SK-N-MC (cell line): ENCODE measurements around the gene ZNF534.
A peak's percentile ranks its signal among the peaks of the same experiment; 100 is the strongest.
"Not testable (repeated sequence)": the region's sequence is repeated elsewhere in the genome, so short reads cannot be mapped to it uniquely, and the experiment has no call there.

ENCODE experiments used
- DNase-seq: peaks from one replicate; pipeline ENCODE4 v3.0.0-alpha.2; 2011; ENCODE audit warnings: low read depth, low spot score
- H3K27ac ChIP-seq: fragments of 200-600 bp; sonication (generic); 2 replicates; pipeline ENCODE4 v1.5.1; 2016; ENCODE audit warnings: mixed run types
- H3K36me3 ChIP-seq: fragments of 200-600 bp; sonication (generic); 2 replicates; pipeline ENCODE4 v1.6.1; 2017; ENCODE audit warnings: antibody characterized with exemption, low read length, mixed read lengths; ENCODE audit not compliant: insufficient read depth
- H3K4me3 ChIP-seq: fragments of 200-600 bp; sonication (generic); 2 replicates; pipeline ENCODE4 v1.5.1; 2016
- H3K9ac ChIP-seq: fragments of 200-600 bp; sonication (generic); 2 replicates; pipeline ENCODE4 v1.8.0; 2017; ENCODE audit warnings: mixed run types, mixed read lengths; ENCODE audit not compliant: insufficient read length
- H3K9me3 ChIP-seq: fragments of 200-600 bp; sonication (generic); 2 replicates; pipeline ENCODE4 v1.6.1; 2017; ENCODE audit warnings: low read depth, mild to moderate bottlenecking, antibody characterized with exemption, low read length, moderate library complexity, mixed read lengths
- EZH2 ChIP-seq: fragments of 200-600 bp; sonication (generic); IDR thresholded peaks from one replicate; pipeline ENCODE4 v1.6.1; 2017; ENCODE audit warnings: antibody characterized with exemption
- FOXP2 ChIP-seq: optimal IDR thresholded peaks from 2 replicates; pipeline ENCODE3; 2011; ENCODE audit warnings: mild to moderate bottlenecking, moderate library complexity; ENCODE audit not compliant: insufficient read depth; ENCODE audit errors: extremely low read length, control extremely low read depth
- POLR2AphosphoS5 ChIP-seq: IDR thresholded peaks from 2 replicates; pipeline ENCODE4 v1.6.1; 2012; ENCODE audit warnings: mild to moderate bottlenecking, low read depth, low read length, borderline replicate concordance

ZNF534 gene

GRCh38 chr19:52453324-52454094 lies 24.6 kb downstream of the ZNF534 start, which contains the start of gene ZNF578:
Gene ZNF578 (plus strand): TSS chr19:52453553. CDS start chr19:52501846, 48,293 bp downstream.
- Histone ChIP-seq H3K36me3 (no peaks in the 10 kb centered on the region), H3K27ac (no peak within 1 kb of the TSS), H3K9ac (no peak within 1 kb of the TSS), H3K9me3 (no peaks in the 10 kb centered on the region), H3K4me3 (peak within 1 kb of the TSS; percentile 24; the same call in 1 of the 2 replicates)
- no peak for DNase-seq
- no peak for TF ChIP-seq EZH2

GRCh38 chr19:52464798-52465470 lies 36.0 kb downstream of the ZNF534 start:
- H3K4me3 ChIP-seq: no peak overlapping the region
- H3K36me3 ChIP-seq: no peaks in the 10 kb centered on the region
- no peak overlapping the region for H3K9ac ChIP-seq
- H3K9me3 ChIP-seq: 0 out of 2 replicates have a peak, but pooled peaks cover 3% of the 10 kb centered on the region
- no peak overlapping the region for H3K27ac ChIP-seq
- no peak for TF ChIP-seq EZH2
- no peak for TF ChIP-seq FOXP2
- TF ChIP-seq POLR2AphosphoS5: no peak
- no peak for DNase-seq

GRCh38 chr19:52473655-52474350 lies 44.9 kb downstream of the ZNF534 start:
- peaks cover 16% of the 10 kb centered on the region; the same call in 1 of the 2 replicates for H3K9me3 ChIP-seq
- H3K9ac ChIP-seq: no peak overlapping the region
- H3K4me3 ChIP-seq: no peak overlapping the region
- no peaks in the 10 kb centered on the region for H3K36me3 ChIP-seq
- TF ChIP-seq FOXP2 (no peak), POLR2AphosphoS5 (no peak), EZH2 (no peak)
- no peak overlapping the region for H3K27ac ChIP-seq
- no peak for DNase-seq

- Histone ChIP-seq H3K9me3 (peaks cover 16% of the 10 kb centered on the region; the same call in 1 of the 2 replicates), H3K9ac (no peak overlapping the region), H3K36me3 (no peaks in the 10 kb centered on the region), H3K4me3 (no peak overlapping the region), H3K27ac (no peak overlapping the region)
- no peak for TF ChIP-seq EZH2
- TF ChIP-seq POLR2AphosphoS5: no peak
- no peak for TF ChIP-seq FOXP2
- no peak for DNase-seq
These were observed 45.6 kb downstream of the ZNF534 start for GRCh38 chr19:52474351-52475127.

- not testable (repeated sequence) for H3K9me3 ChIP-seq, H3K27ac ChIP-seq, H3K9ac ChIP-seq, H3K4me3 ChIP-seq, H3K36me3 ChIP-seq, DNase-seq
These were observed 55.3 kb downstream of the ZNF534 start for GRCh38 chr19:52484111-52484743.

- DNase-seq, H3K9ac ChIP-seq, H3K36me3 ChIP-seq, H3K4me3 ChIP-seq, H3K9me3 ChIP-seq, H3K27ac ChIP-seq: not testable (repeated sequence)
These were observed 56.1 kb downstream of the ZNF534 start for GRCh38 chr19:52485064-52485463.

- H3K4me3 ChIP-seq: not testable (repeated sequence)
These were observed 56.8 kb downstream of the ZNF534 start for GRCh38 chr19:52485561-52486240.

More at GRCh38 chr19:52485561-52486240, 56.8 kb downstream of the ZNF534 start:
- not testable (repeated sequence) for H3K36me3 ChIP-seq, H3K27ac ChIP-seq, H3K9me3 ChIP-seq, H3K9ac ChIP-seq, DNase-seq
